Peyer's patch (tissue), 4 donors: ENCODE measurements around the gene PTCHD4. TPM values are rescaled to one million over a fixed set of nuclear protein-coding genes. Genes with fewer than 3 reads are reported as not detected.

ENCODE experiments used
- DNase-seq, 3 donors: peaks; one replicate each; pipeline ENCODE4 v3.0.0-alpha.2; 2017 to 2019
- H3K27ac ChIP-seq, 4 donors: fragments of 200-600 bp; sonication (generic); one replicate each; pipeline ENCODE4 v1.5.1; 2016 to 2019
- H3K27me3 ChIP-seq, 2 donors: fragments of 200-600 bp; sonication (generic); one replicate each; pipeline ENCODE4 v1.5.1; 2019
- H3K36me3 ChIP-seq, 3 donors: fragments of 200-600 bp; sonication (generic); one replicate each; pipeline ENCODE4 v1.5.1; 2016 to 2019
- H3K4me1 ChIP-seq, 4 donors: fragments of 200-600 bp; sonication (generic); one replicate each; pipeline ENCODE4 v1.5.1; 2016 to 2019
- H3K4me3 ChIP-seq, 4 donors: fragments of 200-600 bp; sonication (generic); 1 replicate in 3 of 4; 2 replicates in 1 of 4; pipeline ENCODE4 v1.5.1; 2016 to 2019; ENCODE audit warnings: mild to moderate bottlenecking in 1 of 4
- H3K9me3 ChIP-seq, 4 donors: fragments of 200-600 bp; sonication (generic); one replicate each; pipeline ENCODE4 v1.5.1; 2016 to 2019; ENCODE audit warnings: mild to moderate bottlenecking in 1 of 4
- CTCF ChIP-seq, 6 experiments: fragments of 450-650 bp in 4 of 6; fragments of 200-600 bp in 2 of 6; sonication (generic) in 1 of 6; IDR thresholded peaks; one replicate each; pipeline ENCODE4 v1.5.1; 2017 to 2019; ENCODE audit warnings: antibody characterized with exemption in 6 of 6, mild to moderate bottlenecking in 3 of 6, moderate library complexity in 1 of 6
- POLR2A ChIP-seq, 2 donors: fragments of 450-650 bp; IDR thresholded peaks; one replicate each; pipeline ENCODE4 v1.5.1; 2017; ENCODE audit warnings: antibody characterized with exemption in 2 of 2, mild to moderate bottlenecking in 2 of 2, moderate library complexity in 2 of 2
- total RNA-seq, 4 donors: library from RNA; depleted of rRNA; stranded (reverse); fragments of >200 nt; gene quantifications; one replicate each; pipeline ENCODE4 v1.1.0, GENCODE V29; 2016

The PTCHD4 gene
- total RNA-seq, 4 donors from 2014 or later, result not detected

DNA sequence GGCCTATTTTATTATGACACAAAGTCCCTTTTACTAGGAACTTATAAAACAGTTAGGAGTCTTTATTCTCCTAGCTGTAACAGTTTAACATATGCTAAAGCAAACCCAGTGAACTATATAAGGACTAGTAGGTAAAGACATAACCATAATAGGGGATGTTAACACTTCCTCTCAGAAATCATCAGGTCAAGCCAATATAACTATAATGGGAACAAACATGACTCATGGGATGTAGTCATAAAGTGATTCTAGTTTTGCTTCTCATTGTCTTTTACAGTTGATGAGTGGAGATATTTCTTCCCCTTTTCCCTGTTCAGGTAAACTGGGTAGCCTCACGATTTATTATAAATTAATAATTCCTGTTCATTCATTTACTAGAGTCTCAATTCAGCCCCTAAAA is 9.7 kb downstream of the PTCHD4 start:
- TF ChIP-seq CTCF (IDR thresholded peaks at IDR 0.05), result no peak
- Histone ChIP-seq H3K36me3 (no peaks in the 10 kb centered on the region), H3K4me1 (no peaks in the 10 kb centered on the region), H3K4me3 (no peak overlapping the region), H3K27me3 (no peaks in the 10 kb centered on the region), H3K9me3 (no peaks in the 10 kb centered on the region), H3K27ac (no peak overlapping the region)
- no peak for DNase-seq

- Histone ChIP-seq H3K36me3 (no peaks in the 10 kb centered on the region), H3K27me3 (no peaks in the 10 kb centered on the region)
- DNase-seq, result no peak
These were observed 10.5 kb downstream of the PTCHD4 start for GRCh38 chr6:48100588-48100895.

DNA sequence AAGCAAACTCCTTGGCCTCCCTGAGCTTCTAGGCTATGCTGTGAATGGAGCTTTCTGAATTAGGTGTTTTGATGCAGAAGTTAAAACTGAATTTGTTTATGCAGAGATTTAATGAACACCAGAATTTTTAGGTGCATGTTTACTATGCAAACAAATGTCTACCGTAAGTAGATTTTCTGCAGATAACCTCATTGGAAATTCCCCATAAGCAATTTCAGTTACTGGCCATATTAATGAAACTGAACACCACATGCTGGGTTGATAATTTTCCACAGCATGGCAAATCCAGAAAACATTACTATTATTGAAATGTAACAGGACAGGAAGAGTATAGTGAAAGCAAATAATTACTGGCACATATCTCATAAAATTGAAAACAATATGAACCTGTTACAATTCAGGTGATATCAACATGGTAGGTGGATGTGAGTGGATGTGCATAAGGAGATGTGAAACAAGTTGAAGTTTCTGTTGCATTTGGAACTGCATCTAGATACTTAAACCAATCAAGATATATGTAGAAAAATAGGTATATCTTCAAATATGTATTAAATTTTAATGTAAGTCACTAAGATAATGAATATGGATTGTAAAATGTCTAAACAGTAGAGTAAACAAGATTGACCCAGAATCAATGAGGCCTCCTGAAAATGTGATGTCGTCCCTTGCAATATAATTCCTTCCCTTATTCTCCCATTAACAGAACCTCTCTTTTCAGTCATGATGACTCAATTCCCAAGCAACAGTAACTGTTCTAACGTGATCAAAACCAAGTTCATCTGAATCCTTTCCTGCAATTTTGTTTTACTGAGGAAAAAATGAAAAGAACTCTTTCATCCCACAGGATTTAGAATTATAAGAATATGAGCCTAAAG is 11.0 kb downstream of the PTCHD4 start:
- Histone ChIP-seq H3K9me3 (no peaks in the 10 kb centered on the region), H3K36me3 (no peaks in the 10 kb centered on the region), H3K4me1 (no peaks in the 10 kb centered on the region), H3K27ac (no peak overlapping the region), H3K27me3 (no peaks in the 10 kb centered on the region), H3K4me3 (no peak overlapping the region)
- no peak for TF ChIP-seq POLR2A (IDR thresholded peaks at IDR 0.05)
- no peak for TF ChIP-seq CTCF (IDR thresholded peaks at IDR 0.05)
- no peak for DNase-seq

More at GRCh38 chr6:48100588-48100895, 10.5 kb downstream of the PTCHD4 start:
- Histone ChIP-seq H3K9me3 (no peaks in the 10 kb centered on the region), H3K4me3 (no peak overlapping the region), H3K27ac (no peak overlapping the region), H3K4me1 (no peaks in the 10 kb centered on the region)
- TF ChIP-seq CTCF (IDR thresholded peaks at IDR 0.05), result no peak
- TF ChIP-seq POLR2A (IDR thresholded peaks at IDR 0.05), result no peak

- H3K9me3 ChIP-seq, result no peaks in the 10 kb centered on the region
- DNase-seq, result no peak
- H3K36me3 ChIP-seq, result no peaks in the 10 kb centered on the region
- no peaks in the 10 kb centered on the region for H3K4me1 ChIP-seq
- no peaks in the 10 kb centered on the region for H3K27me3 ChIP-seq
- H3K4me3 ChIP-seq, result no peak overlapping the region
- TF ChIP-seq POLR2A (IDR thresholded peaks at IDR 0.05), result no peak
- TF ChIP-seq CTCF (IDR thresholded peaks at IDR 0.05), result no peak
- H3K27ac ChIP-seq, result no peak overlapping the region
These were observed 12.1 kb downstream of the PTCHD4 start for GRCh38 chr6:48098923-48099322.

DNA sequence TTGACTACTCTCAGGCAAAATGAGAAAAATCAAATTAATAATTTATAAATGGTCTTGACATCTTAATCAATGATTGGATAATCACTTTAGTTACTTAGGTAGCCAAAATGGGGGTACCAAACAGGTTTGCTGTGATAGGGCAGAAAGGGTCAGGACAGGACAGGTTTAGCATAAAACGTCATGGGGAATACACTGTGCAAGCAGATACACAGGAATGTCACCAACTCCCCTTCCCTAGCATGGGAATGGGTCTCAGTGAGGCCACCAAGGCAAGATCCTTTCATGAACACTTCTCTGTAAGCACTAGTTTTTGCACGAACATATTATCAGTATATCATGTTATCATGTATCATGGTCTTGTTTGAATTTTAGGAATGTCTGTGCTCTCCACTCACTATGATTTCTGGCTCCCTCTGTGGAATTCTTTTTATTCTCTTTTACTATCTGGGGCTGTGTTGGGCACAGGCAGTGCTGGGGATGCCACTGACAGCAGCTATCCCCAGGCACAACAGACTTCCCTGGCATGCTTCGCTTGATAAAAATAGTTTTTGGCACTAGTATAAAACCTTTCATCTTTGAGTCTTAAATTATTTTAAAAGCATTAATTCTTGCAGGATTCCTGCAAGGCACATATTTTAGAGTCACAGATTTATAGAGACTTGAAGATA is 18.3 kb downstream of the PTCHD4 start:
- Histone ChIP-seq H3K27ac (no peak overlapping the region), H3K4me1 (no peaks in the 10 kb centered on the region), H3K27me3 (no peaks in the 10 kb centered on the region), H3K36me3 (no peaks in the 10 kb centered on the region), H3K4me3 (no peak overlapping the region), H3K9me3 (no peaks in the 10 kb centered on the region)
- no peak for TF ChIP-seq POLR2A (IDR thresholded peaks at IDR 0.05)
- no peak for TF ChIP-seq CTCF (IDR thresholded peaks at IDR 0.05)
- no peak for DNase-seq
